Lower lobe of right lung (tissue), 2 donors: ENCODE data around the gene HERC3. TPM values are rescaled to one million over a fixed set of nuclear protein-coding genes. Genes with fewer than 3 reads are reported as not detected.

Experiments used
- ATAC-seq, 2 donors: fragments of 200-7000 bp; cut with Tn5 transposase; one replicate each; pipeline ENCODE4 v1.9.1; 2020 to 2022; ENCODE audit warnings: mild to moderate bottlenecking in 2 of 2, moderate library complexity in 2 of 2
- DNase-seq: peaks from one replicate; pipeline ENCODE4 v3.0.0-alpha.2; 2020
- H3K27ac ChIP-seq: fragments of 200-600 bp; one replicate; pipeline ENCODE4 v1.8.0; 2022
- H3K27me3 ChIP-seq: fragments of 200-600 bp; one replicate; pipeline ENCODE4 v1.8.0; 2022; ENCODE audit warnings: low read depth
- H3K36me3 ChIP-seq: fragments of 200-600 bp; one replicate; pipeline ENCODE4 v1.8.0; 2022; ENCODE audit warnings: mild to moderate bottlenecking
- H3K4me1 ChIP-seq: fragments of 200-600 bp; one replicate; pipeline ENCODE4 v1.8.0; 2022
- H3K4me3 ChIP-seq: fragments of 200-600 bp; one replicate; pipeline ENCODE4 v1.8.0; 2022; ENCODE audit warnings: mild to moderate bottlenecking
- H3K9me3 ChIP-seq: fragments of 200-600 bp; one replicate; pipeline ENCODE4 v1.8.0; 2022
- CTCF ChIP-seq: fragments of 200-600 bp; IDR thresholded peaks from one replicate; pipeline ENCODE4 v1.8.0; 2022; ENCODE audit warnings: antibody characterized with exemption, mild to moderate bottlenecking
- intact Hi-C: fragments of 100-400 bp; cut with DNase I; formaldehyde crosslinking; loops from one replicate; pipeline ENCODE4 v1.11.0; 2022
- total RNA-seq: library from RNA; stranded (reverse); fragmentation: NEBNext Ultra II Directional; extraction: Animal tissue kit (Norgen Biotek cat#: 25700); gene quantifications from one replicate; pipeline ENCODE4 v1.2.1, GENCODE V29; 2021
- donor health status: DM: no; HTN: yes; CAD: no; lungs with severe emphysema.

HERC3 gene
- total RNA-seq, 1 donor from 2014 or later, result 54.1 TPM

GRCh38 chr4:88599714-88600113, 7.4 kb downstream of the HERC3 start:
- H3K27ac ChIP-seq, result peak overlapping the region; percentile 33
- H3K27me3 ChIP-seq, result no peaks in the 10 kb centered on the region
- ATAC-seq (no peak), DNase-seq (no peak)
- peaks cover 33% of the 10 kb centered on the region for H3K36me3 ChIP-seq
- H3K4me3 ChIP-seq, result peak overlapping the region; percentile 2
- TF ChIP-seq CTCF, result no peak
- no peaks in the 10 kb centered on the region for H3K9me3 ChIP-seq
- intact Hi-C loops, result no loop called here
- peaks cover 37% of the 10 kb centered on the region for H3K4me1 ChIP-seq

GRCh38 chr4:88600176-88600838, 8.0 kb downstream of the HERC3 start:
- H3K4me1 ChIP-seq, result peaks cover 37% of the 10 kb centered on the region
- DNase-seq (no peak), ATAC-seq (no peak)
- H3K4me3 ChIP-seq, result peak overlapping the region; percentile 2
- H3K27ac ChIP-seq, result peak overlapping the region; percentile 33
- no peaks in the 10 kb centered on the region for H3K9me3 ChIP-seq
- TF ChIP-seq CTCF, result no peak
- intact Hi-C loops, result no loop called here
- no peaks in the 10 kb centered on the region for H3K27me3 ChIP-seq
- peaks cover 33% of the 10 kb centered on the region for H3K36me3 ChIP-seq

- Histone ChIP-seq H3K4me1 (peaks cover 14% of the 10 kb centered on the region), H3K36me3 (peaks cover 32% of the 10 kb centered on the region), H3K9me3 (no peaks in the 10 kb centered on the region), H3K27me3 (no peaks in the 10 kb centered on the region), H3K27ac (no peak overlapping the region), H3K4me3 (no peak overlapping the region)
- intact Hi-C loops, result no loop called here
- TF ChIP-seq CTCF, result no peak
- DNase-seq (no peak), ATAC-seq (no peak)
Observed at GRCh38 chr4:88604978-88605678, 12.8 kb downstream of the HERC3 start.

- no peaks in the 10 kb centered on the region for H3K27me3 ChIP-seq
- no peak for TF ChIP-seq CTCF
- H3K27ac ChIP-seq, result no peak overlapping the region
- DNase-seq (no peak), ATAC-seq (no peak)
- no peaks in the 10 kb centered on the region for H3K9me3 ChIP-seq
- peaks cover 15% of the 10 kb centered on the region for H3K4me1 ChIP-seq
- H3K4me3 ChIP-seq, result no peak overlapping the region
- intact Hi-C loops, result no loop called here
- H3K36me3 ChIP-seq, result peaks cover 32% of the 10 kb centered on the region
Observed at GRCh38 chr4:88605736-88606135, 13.5 kb downstream of the HERC3 start.

GRCh38 chr4:88606832-88607231, 14.6 kb downstream of the HERC3 start:
- Histone ChIP-seq H3K9me3 (no peaks in the 10 kb centered on the region), H3K36me3 (peaks cover 32% of the 10 kb centered on the region), H3K4me1 (peaks cover 26% of the 10 kb centered on the region), H3K27ac (no peak overlapping the region), H3K27me3 (no peaks in the 10 kb centered on the region), H3K4me3 (no peak overlapping the region)
- TF ChIP-seq CTCF, result no peak
- ATAC-seq (no peak), DNase-seq (no peak)
- intact Hi-C loops, result no loop called here
